Frontal cortex (tissue), 4 donors: ENCODE data around the gene PLA2R1. TPM values are rescaled to one million over a fixed set of nuclear protein-coding genes. Genes with fewer than 3 reads are reported as not detected.
A peak's percentile ranks its signal among the peaks of the same experiment; 100 is the strongest.
"Not testable (repeated sequence)": the region's sequence is repeated elsewhere in the genome, so short reads cannot be mapped to it uniquely, and the experiment has no call there.

ENCODE experiments used
- DNase-seq, 2 donors: peaks; one replicate each; pipeline ENCODE4 v3.0.0; 2012; ENCODE audit warnings: low spot score in 2 of 2
- FAIRE-seq: peaks from 2 replicates; lab custom pipeline; 2012; peaks lifted over from hg19 to GRCh38; lab: Jason Lieb, UNC
- total RNA-seq: library from RNA; depleted of rRNA; stranded (reverse); fragments of >200 nt; gene quantifications from one replicate; pipeline ENCODE4 v1.2.3, GENCODE V29; 2014
- donor health status: control.
- donor health status: control.
- donor health status: control.

Gene PLA2R1
- total RNA-seq, 1 donor from 2014 or later = 1.6 TPM

DNA sequence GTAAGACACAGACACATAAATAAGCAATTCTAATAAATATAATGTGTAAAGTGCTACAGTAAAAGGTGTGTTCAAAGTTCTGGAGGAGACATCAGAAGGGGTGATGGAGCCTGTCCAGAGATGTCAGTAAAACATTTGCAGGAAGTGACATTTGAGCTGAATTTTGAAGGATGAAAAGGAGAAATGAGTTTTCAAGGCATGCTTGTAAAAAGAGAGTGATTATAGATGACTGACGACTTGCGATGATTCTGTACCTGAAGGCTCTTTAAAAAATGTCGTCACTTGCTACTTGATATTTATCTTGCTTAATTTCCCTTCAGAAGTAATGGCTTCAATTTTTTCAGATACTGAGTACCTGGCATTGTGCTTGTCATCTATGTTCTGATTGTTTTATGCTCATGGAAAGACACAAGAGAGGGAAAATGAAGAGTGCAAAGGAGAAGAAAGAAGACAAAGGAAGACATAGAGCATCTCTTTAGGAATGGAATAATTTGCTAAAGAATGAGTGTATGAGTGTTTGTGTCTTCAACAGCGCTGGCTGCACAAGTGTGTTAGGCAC lies 73.9 kb downstream of the PLA2R1 start:
- no peak for FAIRE-seq
- DNase-seq = no peak

DNA sequence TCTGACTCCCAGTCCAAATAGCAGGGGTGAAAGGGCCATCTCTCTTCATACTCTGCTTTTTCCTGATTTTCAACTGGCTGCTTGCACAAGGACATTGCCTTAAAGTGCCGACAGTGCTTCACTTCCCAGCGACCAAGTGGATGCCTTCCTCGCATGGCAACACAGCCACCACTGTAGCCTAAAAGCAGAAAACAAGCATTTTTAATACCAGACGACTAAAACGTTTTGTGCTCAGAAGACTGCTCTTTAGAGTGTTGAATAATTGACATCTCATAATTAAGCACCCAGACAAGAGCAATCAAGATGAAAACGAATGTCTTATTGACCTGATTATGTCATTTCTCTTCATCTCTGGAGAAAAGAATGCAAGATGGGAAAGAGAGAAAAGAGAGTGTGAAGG lies 75.2 kb downstream of the PLA2R1 start:
- DNase-seq = no peak
- no peak for FAIRE-seq

DNA sequence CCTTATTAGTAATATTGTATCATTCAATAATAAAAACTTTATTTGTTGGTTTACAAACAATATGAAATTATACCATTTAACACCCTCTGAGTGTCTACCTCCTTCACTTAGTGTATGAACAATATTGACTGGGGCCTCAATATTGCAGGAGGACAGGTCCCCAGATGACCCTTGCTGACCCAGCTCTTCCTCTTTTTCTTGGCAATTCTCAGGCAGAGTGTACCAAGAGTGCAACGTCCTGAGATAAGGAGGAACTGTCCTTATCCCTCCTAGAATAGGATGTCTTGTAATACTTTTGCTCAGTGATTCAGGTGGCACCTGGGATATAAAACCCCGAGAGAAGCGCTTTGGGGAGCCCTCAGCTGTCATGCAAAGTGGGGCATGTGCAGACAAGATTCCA lies 76.8 kb downstream of the PLA2R1 start:
- FAIRE-seq (no peak), DNase-seq (no peak)

- DNase-seq = no peak
- FAIRE-seq = no peak
These were observed 78.4 kb downstream of the PLA2R1 start for GRCh38 chr2:159984034-159984433.

- DNase-seq (no peak), FAIRE-seq (no peak)
These were observed 79.3 kb downstream of the PLA2R1 start for GRCh38 chr2:159982842-159983785.

GRCh38 chr2:159982270-159982669 lies 80.1 kb downstream of the PLA2R1 start:
- DNase-seq = no peak
- FAIRE-seq = no peak

- FAIRE-seq (no peak), DNase-seq (no peak)
These were observed 85.8 kb downstream of the PLA2R1 start for GRCh38 chr2:159976527-159977160.

DNA sequence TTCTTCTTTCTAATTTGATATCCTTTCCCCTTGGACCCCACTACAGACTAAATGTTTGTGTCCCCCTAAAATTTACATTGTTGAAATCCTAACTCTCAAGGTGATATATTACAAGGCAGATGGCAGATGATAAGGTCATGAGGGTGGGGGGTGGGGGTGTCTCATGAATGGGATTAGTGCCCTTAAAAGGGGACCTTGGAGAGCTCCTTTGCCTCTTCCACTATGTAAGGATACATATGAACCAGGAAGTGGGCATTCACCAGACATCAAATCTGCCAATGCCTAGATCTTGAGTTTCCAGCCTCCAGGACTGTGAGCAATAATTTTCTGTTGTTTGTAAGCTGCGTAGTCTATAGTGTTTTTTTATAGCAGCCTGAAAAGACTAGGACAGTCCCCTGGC lies 89.1 kb downstream of the PLA2R1 start:
- FAIRE-seq (no peak), DNase-seq (no peak)

GRCh38 chr2:159971365-159972152 lies 90.9 kb downstream of the PLA2R1 start:
- no peak for DNase-seq
- no peak for FAIRE-seq

GRCh38 chr2:159970548-159970947 lies 91.9 kb downstream of the PLA2R1 start:
- not testable (repeated sequence) for FAIRE-seq, DNase-seq

- DNase-seq (peak in 1 of 2 donors; percentile 44), FAIRE-seq (no peak)
These were observed 94.0 kb downstream of the PLA2R1 start for GRCh38 chr2:159968279-159968900.

GRCh38 chr2:159963700-159964099 lies 98.7 kb downstream of the PLA2R1 start:
- no peak for FAIRE-seq
- DNase-seq = no peak

GRCh38 chr2:159962513-159962912 lies 99.9 kb downstream of the PLA2R1 start:
- DNase-seq, FAIRE-seq: not testable (repeated sequence)

DNA sequence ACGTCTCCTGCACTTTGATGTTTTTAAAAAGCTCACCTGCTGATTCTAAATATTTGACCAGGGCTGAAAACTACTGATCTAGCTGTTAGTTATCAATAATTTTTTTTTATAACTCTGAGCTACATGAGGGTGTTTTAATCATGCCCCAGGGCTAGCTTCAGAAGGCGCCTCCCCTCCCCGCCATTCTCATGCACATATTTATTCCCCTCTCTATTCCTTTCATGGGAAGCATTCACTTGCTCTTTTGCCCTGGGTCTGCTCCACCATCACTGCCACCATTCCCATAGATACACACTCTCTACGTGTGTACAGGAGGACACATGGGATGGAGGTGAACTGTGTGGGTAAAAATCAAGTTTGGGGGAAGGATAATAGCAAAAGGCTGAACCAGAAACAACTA lies 101.0 kb downstream of the PLA2R1 start:
- no peak for FAIRE-seq
- DNase-seq = no peak

DNA sequence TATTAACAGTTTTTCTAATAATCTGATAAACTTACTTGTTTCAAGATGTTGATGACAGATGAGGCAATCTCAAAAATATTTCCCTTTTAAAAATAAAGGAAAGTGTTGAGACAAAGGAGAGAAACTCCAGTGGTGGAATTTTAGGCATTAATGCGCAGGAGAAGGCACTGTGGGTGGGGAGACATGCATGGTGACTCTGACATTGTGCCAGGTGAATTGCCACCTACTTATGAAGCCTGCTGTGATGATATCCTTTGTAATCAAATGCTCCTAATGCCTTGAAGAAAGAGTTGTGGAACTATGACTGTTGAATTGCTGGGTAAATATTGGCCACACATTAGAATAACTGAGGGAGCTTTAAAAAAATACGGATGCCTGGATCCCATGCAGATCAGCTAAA lies 101.4 kb downstream of the PLA2R1 start:
- no peak for DNase-seq

DNA sequence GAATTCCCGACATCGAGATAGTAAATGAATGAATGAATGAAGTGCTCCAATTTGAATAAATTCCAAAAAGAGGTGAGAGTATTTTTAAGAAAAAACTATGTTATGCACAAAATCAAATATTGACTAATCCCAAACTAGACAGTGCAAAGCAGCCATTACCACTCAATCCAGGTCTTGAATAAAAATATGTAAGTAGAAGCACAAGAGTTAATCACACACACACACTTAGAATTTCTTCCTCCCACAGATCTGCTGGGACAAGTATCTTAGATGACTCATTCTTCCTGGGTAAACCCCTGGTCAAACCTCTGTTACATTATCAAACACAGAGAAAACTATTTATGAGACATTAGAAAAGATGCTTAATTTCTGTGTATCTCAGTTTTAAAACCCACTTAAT lies 102.0 kb downstream of the PLA2R1 start:
- FAIRE-seq (no peak), DNase-seq (no peak)

More for the DNA sequence above, 101.4 kb downstream of the PLA2R1 start:
- FAIRE-seq = no peak

- FAIRE-seq (no peak), DNase-seq (no peak)
These were observed 103.3 kb downstream of the PLA2R1 start for GRCh38 chr2:159959136-159959535.

DNA sequence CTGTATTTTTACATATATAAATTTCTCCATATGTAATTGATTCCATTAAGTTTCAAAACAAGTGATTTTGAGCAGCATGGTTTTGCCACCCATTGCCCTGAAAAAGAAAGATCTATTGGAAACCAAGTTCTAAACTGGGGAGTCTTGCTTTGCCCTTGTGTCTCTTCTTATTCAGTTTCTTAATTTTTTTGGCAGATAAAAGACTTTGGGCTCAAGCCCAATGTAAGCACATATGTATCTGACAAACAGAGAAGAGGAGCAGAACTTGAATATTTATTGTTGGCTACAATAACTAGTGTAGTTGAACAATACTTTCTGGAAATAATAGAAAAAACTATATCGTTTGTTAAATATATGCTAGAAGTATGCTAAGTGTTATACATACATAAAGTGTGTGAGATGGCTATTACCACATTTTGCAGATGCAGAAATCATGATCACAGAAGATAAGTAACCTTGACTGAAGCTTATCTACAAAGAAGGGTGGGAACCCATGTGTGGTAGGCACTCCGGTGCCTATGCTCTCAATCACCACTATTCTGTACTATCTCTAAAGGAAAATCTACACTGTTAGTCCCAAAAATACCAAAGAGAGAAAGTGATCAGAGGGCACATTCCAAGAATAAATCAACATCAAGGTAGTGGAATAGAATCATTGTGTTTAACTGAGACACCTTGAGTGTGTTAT lies 109.1 kb downstream of the PLA2R1 start:
- FAIRE-seq (no peak), DNase-seq (no peak)
